ENCODE results near the gene PAPOLB.

Gene PAPOLB

DNA sequence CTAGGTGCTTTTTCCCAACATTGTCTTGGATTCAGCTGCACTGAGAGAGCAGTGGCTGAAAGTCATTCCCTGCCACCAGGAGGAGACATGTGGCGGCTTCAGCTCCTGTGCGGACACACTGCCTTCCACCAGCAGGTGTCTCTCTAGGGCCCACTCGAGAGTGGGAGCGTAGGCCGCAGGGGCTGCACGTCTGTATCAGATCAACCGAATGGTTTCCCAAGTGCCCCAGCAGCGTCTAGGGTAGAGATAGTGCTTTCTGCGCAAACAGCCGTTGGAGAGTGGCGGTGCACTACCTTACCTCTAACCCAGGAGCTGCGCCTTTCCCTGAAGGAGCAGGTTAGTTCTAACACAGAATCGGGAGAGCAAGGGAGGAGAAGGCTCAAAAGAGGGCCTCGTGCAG, 31.7 kb downstream of the PAPOLB start:
- Histone ChIP-seq H3K4me3 (no peak overlapping the region), H3K27ac (no peak overlapping the region)

DNA sequence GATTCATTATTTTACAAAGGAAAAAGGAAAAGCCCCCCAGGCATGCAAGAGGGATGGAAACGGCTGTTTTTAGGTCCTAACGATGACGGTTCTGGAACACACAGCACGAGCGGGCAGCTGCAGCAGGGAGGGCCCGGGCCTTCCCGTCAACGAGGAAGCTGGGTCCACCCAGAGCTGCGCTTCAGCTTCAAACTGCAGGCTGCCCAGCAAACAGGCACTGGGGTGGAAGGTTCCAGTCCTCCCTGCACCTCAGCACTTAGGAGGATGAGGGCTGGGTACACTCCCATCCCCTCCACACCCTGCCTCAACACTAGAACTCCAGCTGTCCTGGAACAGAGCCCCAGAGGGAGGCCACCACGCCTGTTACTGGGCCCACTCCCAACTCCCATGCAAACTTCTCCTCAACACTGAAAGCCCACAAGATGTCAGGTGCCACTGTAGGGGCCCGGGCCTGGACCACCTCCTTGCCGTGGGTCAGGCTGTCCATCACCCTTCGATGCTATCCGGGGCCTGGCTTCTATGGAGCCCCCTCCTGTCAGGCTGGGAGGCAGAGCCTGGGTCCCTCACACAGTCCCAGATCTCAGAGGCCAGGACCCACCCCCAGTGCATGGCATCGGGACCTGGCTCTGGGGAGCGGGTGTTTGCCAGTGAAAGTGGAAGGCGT, 33.0 kb downstream of the PAPOLB start:
- Histone ChIP-seq H3K4me3 (no peak overlapping the region), H3K27ac (no peak overlapping the region)

DNA sequence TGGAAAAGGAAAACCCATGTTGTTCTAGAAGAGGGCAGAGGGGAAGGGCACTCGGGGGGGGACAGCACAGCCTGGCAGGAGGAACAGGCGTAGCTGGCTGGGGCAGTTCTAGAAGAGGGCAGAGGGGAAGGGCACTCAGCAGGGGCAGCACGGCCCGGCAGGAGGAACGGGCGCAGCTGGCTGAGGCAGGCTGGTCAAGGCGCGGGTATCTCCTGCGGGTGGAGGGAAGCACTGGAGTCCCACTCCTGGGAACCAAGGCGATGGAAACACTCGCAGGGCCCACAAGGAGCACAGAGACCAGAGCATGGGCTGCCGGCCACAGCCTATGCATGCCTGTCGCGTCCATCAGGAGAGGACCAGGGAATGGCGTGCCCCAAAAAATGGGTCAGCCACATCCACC, 36.7 kb downstream of the PAPOLB start:
- H3K27ac ChIP-seq = no peak overlapping the region

DNA sequence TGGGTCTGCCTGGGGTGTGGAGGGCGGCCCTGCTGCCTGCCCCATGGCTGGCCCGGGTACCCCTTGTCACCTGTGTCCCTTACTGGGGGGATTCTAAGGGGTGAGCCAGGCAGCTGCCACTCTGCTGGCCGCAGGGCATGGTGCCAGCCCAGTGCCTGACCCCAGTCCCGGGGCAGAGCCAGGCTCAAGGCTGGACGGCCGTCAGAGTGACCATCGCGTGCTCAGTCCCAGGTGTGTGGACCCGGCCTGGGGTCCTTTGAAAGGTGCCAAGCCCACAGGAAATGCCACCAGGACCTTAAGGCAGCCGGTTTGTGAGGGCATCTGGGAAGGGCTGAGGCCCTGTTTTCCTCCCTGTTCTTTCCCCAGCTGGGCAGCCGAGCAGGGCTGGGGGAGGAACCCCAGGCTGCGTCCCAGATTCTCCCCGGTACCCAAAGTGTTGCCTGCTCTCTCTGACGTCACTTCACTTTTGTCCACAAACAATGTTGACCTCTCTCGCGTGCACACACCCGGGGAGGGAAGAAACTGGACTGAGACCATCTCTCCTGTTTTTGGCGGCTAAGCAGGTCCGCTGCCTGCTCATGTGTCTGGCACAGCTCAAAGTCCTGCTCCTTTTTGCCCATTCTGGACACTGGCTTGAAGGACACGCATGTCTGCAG, 37.6 kb downstream of the PAPOLB start:
- no peak overlapping the region for H3K4me3 ChIP-seq
- no peak overlapping the region for H3K27ac ChIP-seq

More for the DNA sequence above, 36.7 kb downstream of the PAPOLB start:
- H3K4me3 ChIP-seq = no peak overlapping the region

DNA sequence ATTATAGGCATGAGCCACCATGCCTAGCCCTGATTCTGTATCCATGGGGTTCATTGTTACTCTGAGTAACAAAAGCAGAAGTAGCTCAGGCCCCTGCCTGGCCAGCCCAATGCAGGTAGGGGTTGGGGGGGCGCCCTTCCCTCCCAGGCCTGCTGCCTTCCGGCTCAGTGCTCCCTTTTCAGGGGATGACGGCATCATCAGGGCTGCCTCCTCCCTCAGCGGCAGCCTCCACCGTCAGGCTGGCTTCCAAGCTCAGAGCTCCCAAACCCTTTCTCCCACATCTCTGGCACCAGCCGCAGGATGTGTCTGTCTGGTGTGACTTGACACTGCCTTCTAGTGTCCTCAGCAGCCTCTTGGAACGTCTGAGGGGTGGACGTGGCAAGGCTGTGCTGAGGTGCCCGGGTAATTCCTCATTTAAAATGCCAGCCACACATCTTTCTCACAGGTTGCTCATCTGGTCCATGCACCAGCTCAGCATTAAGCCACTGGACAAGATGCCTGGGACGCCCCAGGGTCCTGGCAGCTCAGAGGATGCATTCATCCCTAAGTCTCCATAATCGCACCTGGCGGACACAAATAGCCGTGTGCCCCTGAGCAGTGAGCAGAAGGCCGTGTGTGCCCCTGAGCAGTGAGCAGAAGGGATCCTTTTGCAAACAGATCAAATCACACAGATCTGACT, 38.2 kb downstream of the PAPOLB start:
- Histone ChIP-seq H3K27ac (no peak overlapping the region), H3K4me3 (no peak overlapping the region)

DNA sequence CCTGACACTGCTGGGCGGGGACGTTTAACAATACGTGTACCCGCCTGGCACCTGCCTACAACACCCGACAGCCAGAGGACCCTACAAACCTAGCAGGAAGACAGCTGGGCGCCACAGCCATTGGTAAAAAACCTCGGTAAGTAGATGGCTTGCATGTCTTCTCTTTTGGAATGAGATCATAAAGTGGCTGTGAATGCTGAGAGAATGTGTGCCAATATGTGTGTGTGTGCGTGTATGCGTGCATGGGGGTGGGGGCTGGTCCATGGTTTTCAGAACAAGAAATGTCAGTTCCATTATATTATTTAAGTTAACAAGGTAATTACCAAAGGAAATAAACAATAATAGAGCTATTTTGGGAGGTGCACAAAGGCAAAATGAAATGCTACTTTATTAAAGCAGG, 39.2 kb downstream of the PAPOLB start:
- Histone ChIP-seq H3K4me3 (no peak overlapping the region), H3K27ac (no peak overlapping the region)

DNA sequence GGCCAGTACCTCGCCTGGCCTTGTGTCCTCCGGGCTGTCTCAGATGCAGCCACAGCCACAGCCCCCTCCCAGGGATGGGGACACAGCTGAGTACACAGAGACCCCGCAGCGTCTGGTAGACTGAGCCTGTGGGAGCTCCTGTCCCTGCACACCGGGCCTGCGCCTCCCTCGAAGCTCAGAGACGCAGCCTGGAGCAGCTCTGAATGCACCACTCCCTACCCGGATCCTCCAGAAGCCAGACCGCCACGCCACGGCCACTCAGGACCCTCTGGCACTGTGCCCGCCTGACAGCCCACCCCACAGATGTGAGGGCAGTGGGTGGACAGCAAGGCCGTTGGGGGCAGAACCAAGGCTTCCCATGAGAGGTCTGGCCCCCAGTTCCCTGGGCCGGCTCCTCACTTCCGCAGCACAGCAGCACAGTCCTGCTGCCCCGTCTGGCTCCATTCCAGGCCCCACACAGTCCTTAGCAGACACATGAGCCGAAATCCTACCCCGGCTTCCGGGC, 40.8 kb downstream of the PAPOLB start:
- H3K27ac ChIP-seq = no peak overlapping the region
- no peak overlapping the region for H3K4me3 ChIP-seq

DNA sequence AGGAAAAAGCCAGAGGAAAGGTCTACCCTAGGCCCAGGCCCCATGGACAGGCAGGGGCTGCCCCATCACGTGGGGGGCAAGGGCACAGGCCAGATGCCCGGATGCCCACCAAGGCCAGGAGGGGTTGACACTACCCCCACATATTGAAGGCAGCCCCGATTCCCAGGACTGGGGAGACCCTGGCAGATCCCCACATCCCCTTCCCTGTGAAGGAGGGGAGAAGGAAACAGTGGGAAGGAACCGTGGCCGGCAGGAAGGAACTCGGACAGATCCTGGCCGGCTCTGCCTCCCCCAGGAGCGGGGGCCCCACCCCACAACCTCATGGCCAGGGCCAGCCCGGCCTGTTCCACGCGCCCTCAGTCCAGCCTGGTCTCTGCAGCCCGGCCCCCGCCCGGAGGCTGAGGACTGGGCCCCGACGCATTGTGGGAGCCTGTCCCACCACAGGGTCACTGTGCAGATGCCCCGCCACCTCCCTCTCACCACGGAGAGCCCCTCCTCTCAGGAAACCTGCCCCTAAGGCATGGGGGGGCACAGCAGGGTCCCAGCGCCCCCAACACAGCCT, 41.3 kb downstream of the PAPOLB start:
- Histone ChIP-seq H3K4me3 (no peak overlapping the region), H3K27ac (peak overlapping the region in 1 of 21 experiments; percentile 2)

DNA sequence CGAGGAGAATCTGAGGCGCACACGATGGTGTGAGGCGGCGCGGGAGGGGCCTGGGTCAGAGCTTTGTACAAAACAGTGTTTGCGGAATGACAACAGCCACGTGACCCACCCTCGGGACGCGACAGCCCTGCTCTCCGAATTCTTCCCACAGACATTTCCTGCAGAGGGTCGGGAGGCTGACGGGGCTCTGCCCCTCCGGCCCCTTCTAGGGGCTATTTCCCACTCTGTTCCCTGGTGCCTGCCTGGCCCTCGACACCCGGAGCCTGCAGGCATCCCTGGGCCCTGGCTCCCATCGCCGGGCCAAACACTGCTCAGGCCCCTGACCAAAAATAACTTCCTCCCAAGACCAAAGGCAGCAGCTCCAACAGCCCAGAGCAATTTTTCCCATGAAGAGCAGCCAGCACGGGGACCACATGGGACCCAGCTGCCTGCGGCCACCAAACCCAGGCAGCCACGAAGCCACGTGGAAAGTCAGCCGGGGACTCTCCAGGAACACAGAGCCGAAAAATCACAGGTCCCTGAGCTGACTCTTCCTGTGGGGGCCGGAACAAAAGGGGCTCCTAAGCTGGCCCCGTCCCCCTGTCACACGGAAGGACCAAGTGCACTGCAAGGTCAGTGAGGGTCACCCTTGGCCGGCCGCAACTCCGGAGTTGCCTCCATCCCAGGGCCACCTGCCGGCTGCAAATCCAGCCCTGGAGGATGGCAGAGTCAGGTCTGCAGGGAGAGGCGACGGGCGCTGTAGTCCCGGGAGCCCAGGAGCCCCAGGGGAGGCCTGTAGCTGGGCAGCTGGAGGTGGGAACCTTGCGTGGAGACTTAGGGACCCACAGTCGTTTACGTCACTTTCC, 42.0 kb downstream of the PAPOLB start:
- Histone ChIP-seq H3K4me3 (no peak overlapping the region), H3K27ac (peak overlapping the region in 1 of 21 experiments; percentile 2)

DNA sequence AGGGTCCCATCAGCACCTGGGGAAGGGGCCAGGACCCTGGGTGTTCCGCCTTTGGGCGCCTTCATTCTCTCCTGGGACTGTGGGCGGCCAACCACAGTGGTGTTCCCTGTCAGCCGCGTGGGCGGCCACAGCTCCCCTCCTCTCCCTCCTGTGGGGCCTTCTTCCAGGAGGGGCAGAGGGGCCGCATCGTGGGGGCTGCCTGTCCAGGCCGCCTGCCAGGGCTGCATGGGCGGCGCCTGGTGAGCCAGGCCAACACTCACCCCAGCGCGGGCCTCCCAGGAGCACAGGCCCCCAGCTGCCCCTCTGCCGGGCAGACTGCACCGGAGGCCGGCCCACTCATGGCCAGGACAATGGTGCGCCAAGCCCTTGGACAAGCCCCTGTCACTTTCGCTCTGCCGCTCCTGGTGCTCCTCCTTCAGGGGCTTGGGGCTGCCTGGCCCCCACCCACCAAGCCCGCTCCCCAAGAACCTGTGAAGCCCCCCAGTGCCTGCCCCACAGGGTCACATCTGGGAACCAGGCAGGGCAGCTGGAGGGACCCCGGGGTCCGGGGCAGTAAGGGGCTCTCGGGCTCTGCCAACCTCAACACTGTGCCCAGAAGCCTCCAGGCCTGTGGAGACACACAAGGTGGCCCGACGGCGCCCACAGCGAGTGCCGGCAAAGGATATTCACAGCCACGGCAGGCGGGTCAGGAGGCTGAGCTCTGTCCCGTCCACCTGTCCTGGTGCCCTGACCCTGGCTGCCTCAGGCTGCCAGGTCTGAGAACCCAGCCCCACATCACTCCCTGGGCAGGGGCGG, 43.6 kb downstream of the PAPOLB start:
- Histone ChIP-seq H3K4me3 (no peak overlapping the region), H3K27ac (no peak overlapping the region)

DNA sequence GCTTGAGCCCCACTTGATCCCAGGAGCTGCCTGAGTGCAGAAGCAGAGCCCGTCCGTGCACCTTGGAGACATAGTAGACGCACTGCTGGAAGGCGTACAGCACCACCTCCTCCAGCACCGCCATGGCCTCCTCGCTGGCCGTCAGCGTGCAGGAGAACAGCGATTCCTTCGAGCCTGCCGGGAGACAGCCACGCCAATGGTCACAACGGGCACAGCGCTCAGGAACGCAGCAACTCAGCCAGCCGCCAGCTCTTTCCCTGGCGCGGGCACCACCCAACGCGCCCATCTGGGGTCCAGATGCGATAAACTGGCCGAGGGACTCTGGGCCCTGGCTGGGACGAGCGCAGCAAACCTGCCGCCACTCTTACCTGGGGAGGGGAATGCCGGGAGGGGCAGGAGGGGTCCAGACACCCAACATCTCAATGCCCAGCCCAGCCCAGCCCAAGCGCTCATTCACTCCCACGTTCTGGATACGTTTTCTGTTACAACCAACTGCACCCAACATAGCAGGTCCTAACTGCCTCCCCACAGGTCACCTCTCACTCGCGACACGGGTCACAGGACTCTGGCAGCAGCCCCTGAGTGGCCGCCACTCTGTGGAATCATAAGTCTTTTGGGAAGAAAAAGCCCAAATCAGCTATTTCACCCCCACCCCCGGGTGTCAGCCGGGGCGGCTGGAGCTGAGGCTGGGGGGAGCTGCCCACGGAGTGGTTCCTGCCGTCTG, 44.5 kb downstream of the PAPOLB start:
- H3K27ac ChIP-seq = no peak overlapping the region
- no peak overlapping the region for H3K4me3 ChIP-seq

DNA sequence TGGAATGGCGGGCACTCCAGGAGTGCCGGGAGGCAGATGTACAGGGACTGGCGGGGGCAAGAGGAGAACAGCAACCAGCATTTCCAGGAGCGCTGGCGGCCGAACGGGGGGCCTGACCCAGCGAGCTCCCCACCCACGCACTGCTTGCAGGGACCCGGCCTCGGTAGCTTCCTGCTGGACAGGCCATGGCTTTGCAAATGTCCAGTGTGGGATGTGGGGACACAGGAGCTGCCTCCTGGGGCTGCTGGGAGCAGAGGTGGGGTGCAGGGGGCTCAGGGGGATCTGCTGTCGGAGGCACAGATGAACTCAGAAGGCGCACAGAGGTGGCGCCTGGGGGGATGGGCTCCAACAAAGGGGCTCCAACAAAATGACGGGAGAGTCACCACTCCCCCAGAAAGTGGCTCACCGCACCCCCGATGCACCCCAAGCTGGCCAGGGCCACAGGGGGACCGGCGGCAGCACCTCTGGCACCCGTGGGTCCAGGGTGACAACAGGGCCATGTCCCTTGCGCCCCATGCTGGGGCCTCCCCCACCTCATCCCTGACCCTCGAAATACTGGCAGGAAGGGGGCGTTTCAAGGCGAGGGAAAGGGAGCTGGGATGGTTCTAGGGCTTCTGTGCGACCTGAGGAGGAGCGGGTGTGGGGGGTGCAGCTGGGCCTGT, 45.3 kb downstream of the PAPOLB start:
- H3K4me3 ChIP-seq = no peak overlapping the region
- H3K27ac ChIP-seq = no peak overlapping the region

DNA sequence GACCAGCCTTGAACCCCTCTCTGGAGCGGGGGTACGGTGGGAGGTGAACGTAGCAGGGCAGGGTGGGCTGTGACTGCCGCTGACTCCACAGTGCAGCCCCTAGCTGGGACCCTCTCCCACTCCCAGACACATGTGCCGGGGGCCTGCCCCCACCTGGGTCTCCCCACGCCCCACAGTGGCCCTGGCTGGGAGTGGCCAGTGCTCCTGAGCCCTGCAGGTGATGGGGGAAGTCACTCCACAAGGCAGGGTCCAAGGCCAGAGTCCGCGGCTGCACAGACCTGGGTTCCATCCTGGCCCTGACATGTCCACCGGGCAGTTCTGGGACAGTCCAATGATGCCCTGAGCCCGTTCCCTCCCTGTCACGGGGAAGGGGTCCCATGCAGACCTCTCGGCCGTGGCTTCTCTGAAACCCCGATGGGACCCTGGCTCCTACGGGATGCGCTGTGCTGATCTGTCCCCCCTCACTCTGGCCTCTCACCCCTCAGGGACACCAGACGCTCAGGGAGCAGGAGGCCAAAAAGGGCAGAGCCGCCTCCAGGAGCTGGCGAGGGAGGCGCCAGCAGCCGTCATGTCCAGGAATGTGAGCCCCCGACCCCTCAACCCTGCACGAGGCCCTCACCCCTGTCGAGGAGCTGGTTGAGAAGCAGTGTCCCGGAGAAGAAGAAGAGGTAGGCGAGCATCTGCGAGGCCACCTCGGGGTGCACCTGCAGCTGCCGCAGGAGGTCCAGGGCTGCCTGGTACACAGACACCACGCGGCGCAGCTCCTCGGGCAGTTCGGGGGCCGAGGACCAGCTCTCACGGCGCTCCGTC, 46.0 kb downstream of the PAPOLB start:
- Histone ChIP-seq H3K27ac (no peak overlapping the region), H3K4me3 (no peak overlapping the region)

DNA sequence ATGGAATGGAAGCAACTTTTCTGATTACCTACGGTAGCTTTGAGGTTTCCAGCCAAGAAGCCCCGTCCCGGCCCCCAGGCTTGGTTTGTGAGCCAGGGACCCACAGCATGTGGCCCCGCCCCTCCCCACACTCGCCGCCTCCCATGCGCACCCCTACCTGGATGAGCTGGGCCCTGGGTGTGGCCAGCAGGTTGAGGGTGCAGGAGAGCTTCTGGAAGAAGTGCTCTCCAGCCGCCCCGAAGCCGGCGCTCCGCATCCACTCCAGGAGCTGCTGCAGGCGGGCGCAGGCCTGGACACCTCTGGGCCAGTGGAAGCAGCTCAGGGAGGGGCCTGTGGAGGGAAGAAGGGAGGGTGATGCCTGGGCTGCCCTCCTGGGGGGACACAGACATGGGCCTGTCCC, 46.7 kb downstream of the PAPOLB start:
- Histone ChIP-seq H3K27ac (no peak overlapping the region), H3K4me3 (no peak overlapping the region)

DNA sequence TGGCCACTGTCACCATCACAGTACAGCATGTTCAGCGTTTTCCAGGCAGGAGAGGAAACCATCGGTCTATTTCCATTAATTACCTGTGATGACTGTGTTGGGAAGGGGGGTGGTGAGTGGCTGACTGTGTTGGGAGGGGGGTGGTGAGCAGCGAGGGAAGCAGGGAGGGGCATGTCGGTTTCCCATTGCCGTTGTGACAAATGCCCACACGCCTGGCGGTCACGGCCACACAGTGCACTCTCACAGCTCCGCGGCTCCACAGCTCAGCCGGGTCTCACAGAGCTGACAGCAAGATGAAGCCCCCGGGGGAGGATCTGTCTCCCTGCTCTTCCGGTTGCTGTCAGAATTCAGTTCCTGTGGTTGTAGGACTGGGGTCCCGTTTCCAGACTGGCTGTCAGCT, 47.4 kb downstream of the PAPOLB start:
- H3K4me3 ChIP-seq = no peak overlapping the region
- no peak overlapping the region for H3K27ac ChIP-seq

DNA sequence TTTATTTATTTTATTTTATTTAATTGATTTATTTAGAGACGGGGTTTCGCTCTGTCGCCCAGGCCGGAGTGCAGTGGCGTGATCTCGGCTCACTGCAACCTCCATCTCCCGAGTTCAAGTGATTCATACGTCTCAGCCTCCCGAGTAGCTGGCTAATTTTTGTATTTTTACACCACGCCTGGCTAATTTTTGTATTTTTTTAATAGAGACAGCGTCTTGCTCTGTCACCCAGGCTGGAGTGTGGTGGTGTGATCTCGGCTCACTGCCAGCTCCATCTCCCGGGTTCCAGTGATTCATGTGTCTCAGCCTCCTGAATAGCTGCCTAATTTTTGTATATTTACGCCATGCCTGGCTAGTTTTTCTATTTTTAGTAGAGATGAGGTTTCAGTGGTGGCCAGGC, 52.2 kb downstream of the PAPOLB start:
- Histone ChIP-seq H3K4me3 (peak overlapping the region in 1 of 7 experiments; percentile 13), H3K27ac (no peak overlapping the region)

DNA sequence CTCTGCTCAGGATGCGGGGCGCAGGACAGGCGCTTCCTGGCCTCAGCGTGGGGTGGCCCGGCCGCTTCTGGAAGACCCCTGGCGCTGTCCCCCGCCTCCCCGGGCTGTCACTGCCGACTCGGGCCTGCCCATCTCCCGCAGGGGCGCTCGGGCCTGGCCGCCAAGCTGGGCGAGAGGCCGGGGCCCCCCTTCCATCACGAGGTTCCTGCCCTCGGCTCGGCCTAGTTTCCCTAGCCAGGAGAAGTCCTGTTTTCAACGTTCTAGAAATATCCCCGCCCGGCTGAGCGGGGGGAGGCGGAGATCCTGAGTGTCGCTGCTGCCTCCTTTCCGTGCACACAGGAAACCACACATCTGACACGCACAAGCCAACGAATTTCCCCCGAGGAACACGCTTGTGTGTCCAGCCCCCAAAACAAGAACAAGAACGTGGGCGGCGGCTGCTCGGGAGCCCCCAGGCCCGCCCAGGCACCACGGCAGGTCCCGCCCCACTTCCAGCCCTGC, 52.7 kb downstream of the PAPOLB start:
- Histone ChIP-seq H3K27ac (peak overlapping the region in 3 of 21 experiments; percentile 19 to 66 (median 31)), H3K4me3 (peak overlapping the region in 1 of 7 experiments; percentile 13)
